HEK293 (cell line): Measurements from ENCODE around the gene MACO1.

Experiments
- CTCF ChIA-PET: fragments of 350-600 bp; formaldehyde crosslinking; extraction: SDS; loops from one replicate; lab custom pipeline; 2021; ENCODE audit warnings: antibody characterized with exemption; lab: Yijun Ruan, JAX
- POLR2A ChIA-PET: fragments of 300-600 bp; formaldehyde crosslinking; extraction: SDS; loops from one replicate; lab custom pipeline; 2020; ENCODE audit warnings: antibody characterized with exemption, inconsistent platforms; lab: Yijun Ruan, JAX
- H3K27ac ChIP-seq: fragments of 200-500 bp; sonication (Bioruptor generic); 2 replicates; pipeline ENCODE4 v1.5.1; 2014; ENCODE audit warnings: low read depth, low read length, control low read depth, inconsistent platforms; ENCODE audit errors: extremely low read depth
- H3K36me3 ChIP-seq, 2 experiments: fragments of 200-500 bp in 1 of 2; sonication (Bioruptor generic) in 1 of 2; 1 replicate in 1 of 2; 2 replicates in 1 of 2; pipeline ENCODE4 v1.5.1; 2014 to 2017; ENCODE audit warnings: inconsistent platforms in 2 of 2, low read length in 2 of 2; ENCODE audit not compliant: control insufficient read depth in 2 of 2, insufficient read depth in 1 of 2
- H3K4me1 ChIP-seq: fragments of 200-500 bp; sonication (Bioruptor generic); 2 replicates; pipeline ENCODE4 v1.5.1; 2014; ENCODE audit warnings: mild to moderate bottlenecking, low read length, inconsistent platforms; ENCODE audit not compliant: control insufficient read depth, insufficient read depth
- H3K4me3 ChIP-seq: 2 replicates; pipeline ENCODE4 v1.5.1; 2011; ENCODE audit warnings: low read depth, mild to moderate bottlenecking, control low read depth, low read length, moderate library complexity
- H3K9me3 ChIP-seq: fragments of 200-500 bp; sonication (Bioruptor generic); 2 replicates; pipeline ENCODE4 v1.5.1; 2014; ENCODE audit warnings: low read depth, low read length, inconsistent platforms; ENCODE audit not compliant: control insufficient read depth, insufficient read depth
- PRDM2 ChIP-seq: fragments of 450-650 bp; formaldehyde crosslinking; IDR thresholded peaks from 2 replicates; pipeline ENCODE4 v1.5.1; 2016; ENCODE audit warnings: missing biosample characterization, missing genetic modification characterization, borderline replicate concordance
- PRDM6 ChIP-seq: fragments of 450-650 bp; formaldehyde crosslinking; IDR thresholded peaks from 2 replicates; pipeline ENCODE4 v1.5.1; 2017; ENCODE audit warnings: missing biosample characterization, missing genetic modification characterization
- REST ChIP-seq: fragments of 450-650 bp; formaldehyde crosslinking; IDR thresholded peaks from 2 replicates; pipeline ENCODE4 v1.5.1; 2016; ENCODE audit warnings: missing biosample characterization, missing genetic modification characterization
- SETDB1 ChIP-seq: IDR thresholded peaks from one replicate; pipeline ENCODE4 v1.6.1; 2017; ENCODE audit warnings: mild to moderate bottlenecking, low read length, moderate library complexity, mixed read lengths; ENCODE audit not compliant: insufficient read length
- TRIM28 ChIP-seq: IDR thresholded peaks from 2 replicates; pipeline ENCODE4 v1.6.1; 2011; ENCODE audit warnings: low read length, control low read depth, borderline replicate concordance
- ZBTB20 ChIP-seq: fragments of 450-650 bp; formaldehyde crosslinking; IDR thresholded peaks from 2 replicates; pipeline ENCODE4 v1.5.1; 2016; ENCODE audit warnings: missing biosample characterization, missing genetic modification characterization
- ZFHX2 ChIP-seq: fragments of 450-650 bp; formaldehyde crosslinking; conservative IDR thresholded peaks from 2 replicates; pipeline ENCODE4 v1.5.1; 2016; ENCODE audit warnings: missing biosample characterization, missing genetic modification characterization
- ZFP69B ChIP-seq: fragments of 450-650 bp; formaldehyde crosslinking; IDR thresholded peaks from 2 replicates; pipeline ENCODE4 v1.5.1; 2016; ENCODE audit warnings: missing biosample characterization, missing genetic modification characterization
- ZNF157 ChIP-seq: fragments of 450-650 bp; formaldehyde crosslinking; IDR thresholded peaks from 2 replicates; pipeline ENCODE4 v1.5.1; 2016; ENCODE audit warnings: missing biosample characterization, missing genetic modification characterization
- ZNF248 ChIP-seq: fragments of 450-650 bp; formaldehyde crosslinking; IDR thresholded peaks from 2 replicates; pipeline ENCODE4 v1.5.1; 2017; ENCODE audit warnings: missing biosample characterization, missing genetic modification characterization
- ZNF280D ChIP-seq: fragments of 450-650 bp; formaldehyde crosslinking; IDR thresholded peaks from 2 replicates; pipeline ENCODE4 v1.5.1; 2016; ENCODE audit warnings: missing biosample characterization, missing genetic modification characterization
- ZNF433 ChIP-seq: fragments of 450-650 bp; formaldehyde crosslinking; IDR thresholded peaks from 2 replicates; pipeline ENCODE4 v1.5.1; 2016; ENCODE audit warnings: missing biosample characterization, missing genetic modification characterization, low read depth
- ZNF747 ChIP-seq: fragments of 450-650 bp; formaldehyde crosslinking; IDR thresholded peaks from 2 replicates; pipeline ENCODE4 v1.5.1; 2016; ENCODE audit warnings: missing biosample characterization, missing genetic modification characterization
- ZNF785 ChIP-seq: fragments of 450-650 bp; formaldehyde crosslinking; IDR thresholded peaks from 2 replicates; pipeline ENCODE4 v1.5.1; 2016; ENCODE audit warnings: missing biosample characterization, missing genetic modification characterization
- ZSCAN18 ChIP-seq: fragments of 450-650 bp; formaldehyde crosslinking; IDR thresholded peaks from 2 replicates; pipeline ENCODE4 v1.5.1; 2016; ENCODE audit warnings: missing biosample characterization, missing genetic modification characterization
- ZSCAN30 ChIP-seq: fragments of 450-650 bp; IDR thresholded peaks from 2 replicates; pipeline ENCODE4 v1.5.1; 2018; ENCODE audit warnings: missing biosample characterization, mild to moderate bottlenecking, missing genetic modification characterization, moderate library complexity
- ZSCAN4 ChIP-seq: fragments of 450-650 bp; formaldehyde crosslinking; IDR thresholded peaks from 2 replicates; pipeline ENCODE4 v1.5.1; 2017; ENCODE audit warnings: missing biosample characterization, missing genetic modification characterization

MACO1 gene

GRCh38 chr1:25525361-25525688 is 94.6 kb downstream of the MACO1 start:
- Histone ChIP-seq H3K4me1 (no peaks in the 10 kb centered on the region), H3K9me3 (no peaks in the 10 kb centered on the region), H3K27ac (no peak overlapping the region), H3K36me3 (no peaks in the 10 kb centered on the region), H3K4me3 (no peak overlapping the region)
- ChIA-PET CTCF (interaction anchor here (1.1 kb wide), 1 partner anchor 285 kb away, joined by 4 read pairs; no protein-coding TSS in a partner anchor), POLR2A (interaction anchor here (1.2 kb wide), 1 partner anchor 278 kb away, joined by 3 read pairs; the partner anchor contains the start of gene RSRP1)
- TF ChIP-seq SETDB1 (peak; percentile 79), TRIM28 (peak; percentile 93; the same call in 1 of the 2 replicates), ZFP69B (tag by site-specific recombination) (no peak)

GRCh38 chr1:25526753-25527152 is 96.1 kb downstream of the MACO1 start:
- H3K4me1 ChIP-seq = no peaks in the 10 kb centered on the region
- TF ChIP-seq PRDM2 (tag by site-specific recombination) (no peak), ZNF280D (tag by site-specific recombination) (no peak), ZNF433 (tag by site-specific recombination) (no peak), ZNF248 (tag by site-specific recombination) (no peak), ZFHX2 (tag by site-specific recombination) (no peak), ZNF785 (tag by site-specific recombination) (no peak), ZSCAN4 (no peak), ZSCAN18 (no peak), ZNF747 (tag by site-specific recombination) (no peak), ZSCAN30 (no peak), ZNF157 (tag by site-specific recombination) (no peak), PRDM6 (no peak), REST (tag by site-specific recombination) (no peak), ZBTB20 (tag by site-specific recombination) (no peak)
- H3K9me3 ChIP-seq = no peaks in the 10 kb centered on the region
- ChIA-PET CTCF (interaction anchor here (0.7 kb wide), 1 partner anchor 8 kb away, joined by 4 read pairs; no protein-coding TSS in a partner anchor), POLR2A (no interaction called here)
- H3K4me3 ChIP-seq = no peak overlapping the region
- no peak overlapping the region for H3K27ac ChIP-seq
- H3K36me3 ChIP-seq = no peaks in the 10 kb centered on the region
